Heart right ventricle (tissue), 16 donors: ENCODE results near the gene SLC22A7. TPM values are rescaled to one million over a fixed set of nuclear protein-coding genes. Genes with fewer than 3 reads are reported as not detected.

Source experiments
- ATAC-seq, 8 donors: fragments of 200-7000 bp; cut with Tn5 transposase; one replicate each; pipeline ENCODE4 v1.9.1; 2020; ENCODE audit warnings: mild to moderate bottlenecking in 8 of 8, moderate library complexity in 8 of 8, moderate number of reproducible peaks in 1 of 8
- DNase-seq, 2 donors: peaks; one replicate each; pipeline ENCODE4 v3.0.0-alpha.2; 2020
- H3K27ac ChIP-seq, 10 donors: fragments of 200-600 bp; sonication (generic) in 2 of 10; one replicate each; pipeline versions ENCODE4 v1.5.0 to v1.8.0; 2020 to 2022; ENCODE audit warnings: mild to moderate bottlenecking in 3 of 10
- H3K27me3 ChIP-seq, 7 donors: fragments of 200-600 bp; one replicate each; pipeline ENCODE4 v1.8.0; 2021 to 2022; ENCODE audit warnings: mild to moderate bottlenecking in 2 of 7
- H3K36me3 ChIP-seq, 9 donors: fragments of 200-600 bp; sonication (generic) in 1 of 9; one replicate each; pipeline versions ENCODE4 v1.5.0 to v1.8.0; 2020 to 2022; ENCODE audit warnings: mild to moderate bottlenecking in 2 of 9
- H3K4me1 ChIP-seq, 9 donors: fragments of 200-600 bp; sonication (generic) in 1 of 9; one replicate each; pipeline versions ENCODE4 v1.5.0 to v1.8.0; 2020 to 2022; ENCODE audit warnings: mild to moderate bottlenecking in 4 of 9
- H3K4me3 ChIP-seq, 10 donors: fragments of 200-600 bp; sonication (generic) in 2 of 10; one replicate each; pipeline versions ENCODE4 v1.5.0 to v1.8.0; 2020 to 2022; ENCODE audit warnings: mild to moderate bottlenecking in 7 of 10, moderate library complexity in 2 of 10
- H3K9me3 ChIP-seq, 11 donors: fragments of 200-600 bp in 10 of 11; sonication (generic) in 2 of 11; one replicate each; pipeline versions ENCODE4 v1.5.0 to v1.8.0; 2013 to 2022; ENCODE audit warnings: mild to moderate bottlenecking in 2 of 11, control low read depth in 1 of 11, moderate library complexity in 1 of 11
- CTCF ChIP-seq, 9 donors: fragments of 200-600 bp; sonication (generic) in 2 of 9; IDR thresholded peaks; one replicate each; pipeline versions ENCODE4 v1.5.0 to v1.8.0; 2021 to 2022; ENCODE audit warnings: antibody characterized with exemption in 9 of 9, mild to moderate bottlenecking in 5 of 9, moderate library complexity in 1 of 9
- WGBS, 2 donors: extraction: QIAGEN DNeasy Blood & Tissue Kit; methylation state at CpG; one replicate each; pipeline ENCODE4 v1.1.7; 2013; ENCODE audit warnings: inconsistent platforms in 1 of 2; 5-methylcytosine and 5-hydroxymethylcytosine counted together
- intact Hi-C, 10 donors: fragments of 100-400 bp; cut with DNase I; formaldehyde crosslinking; loops; one replicate each; pipeline versions ENCODE4 v1.11.1 to v1.14.2; 2022
- polyA plus RNA-seq, 2 donors: library from polyadenylated mRNA; stranded (reverse); fragments of 200-250 nt; gene quantifications; one replicate each; pipeline ENCODE4 v1.2.3, GENCODE V29; 2013
- total RNA-seq, 10 donors: library from RNA; stranded (reverse); fragmentation: NEBNext Ultra II Directional in 3 of 10; extraction: Animal tissue kit (Norgen Biotek cat#: 25700) in 3 of 10; gene quantifications; one replicate each; pipeline versions ENCODE4 v1.2.1 to v1.2.4, GENCODE V29; 2021 to 2023
- donor health status: Arrhythmogenic right ventricular cardiomyopathy.
- donor health status: ischemic (EF 13 %, LVEDD 7.1; RV severe dilation, severe dysfunction).
- donor health status: healthy with polysubstance abuse.
- donor health status: DM: no; HTN: yes; CAD: no.
- donor health status: DM: no; HTN: no; CAD: no.
- donor health status: ischemic (EF 25% LVEDD 6.9; RV normal size, moderate dysfunction).
- donor health status: ischemic (EF 25% LVEDD 5.7; RV mildly dilated, moderate dysfunction).
- donor health status: healthy.
- donor health status: DM: yes; HTN: yes; CAD: no.
- donor health status: Ischemic cardiomyopathy.
- donor health status: ischemic (EF 35%, LVEDD 5.7; RV mildly dilated, moderate dysfunction).
- donor health status: nonischemic (EF 11% LVEDD 7.7; RV severe dilation, severe dysfunction).
- donor health status: DM: yes; HTN: yes; CAD: no.
- donor health status: PGD.
- donor health status: ischemic (EF 29% LVEDD 5.4; RV normal size, mild dysfunction).
- donor health status: nonischemic (EF 23%, LVEDD 6.1; RV moderate dilation, normal function).

Gene SLC22A7
- total and polyA plus RNA-seq, 12 donors = 0.15 to 0.37 (median 0.22) TPM; not detected in 6

- 72 to 82% methylated on average over 2 of the region's 2 CpGs for WGBS, 2 donors
- Histone ChIP-seq H3K36me3 (no peaks in the 10 kb centered on the region), H3K9me3 (no peaks in the 10 kb centered on the region), H3K4me3 (no peak overlapping the region), H3K27me3 (peaks cover 2 to 42% (median 29%) of the 10 kb centered on the region in 7 donors), H3K4me1 (peaks cover 0 to 12% (median 7%) of the 10 kb centered on the region in 9 donors), H3K27ac (no peak overlapping the region)
- TF ChIP-seq CTCF (IDR thresholded peaks at IDR 0.05) = no peak
- intact Hi-C loops = no loop called here
- ATAC-seq (no peak), DNase-seq (no peak)
Observed at GRCh38 chr6:43280234-43280633, 17.8 kb upstream of the SLC22A7 start.

- H3K27me3 ChIP-seq = peaks cover 0 to 41% (median 16%) of the 10 kb centered on the region in 7 donors
- no peak for TF ChIP-seq CTCF (IDR thresholded peaks at IDR 0.05)
- DNase-seq = no peak
Observed at GRCh38 chr6:43282060-43282459, 16.0 kb upstream of the SLC22A7 start.

GRCh38 chr6:43282636-43283513 lies 15.2 kb upstream of the SLC22A7 start:
- Histone ChIP-seq H3K36me3 (no peaks in the 10 kb centered on the region), H3K27me3 (peaks cover 0 to 41% (median 16%) of the 10 kb centered on the region in 7 donors), H3K4me1 (no peaks in the 10 kb centered on the region), H3K9me3 (no peaks in the 10 kb centered on the region), H3K27ac (no peak overlapping the region), H3K4me3 (no peak overlapping the region)
- no peak for DNase-seq
- no peak for TF ChIP-seq CTCF (IDR thresholded peaks at IDR 0.05)
- WGBS, 2 donors = 82 to 93% methylated on average over 32 of the region's 32 CpGs
- no peak for ATAC-seq
- intact Hi-C loops = no loop called here

More at GRCh38 chr6:43282060-43282459, 16.0 kb upstream of the SLC22A7 start:
- WGBS, 2 donors = 71 to 80% methylated on average over 9 of the region's 9 CpGs
- no peak for ATAC-seq
- intact Hi-C loops = no loop called here
- H3K27ac ChIP-seq = no peak overlapping the region
- H3K9me3 ChIP-seq = no peaks in the 10 kb centered on the region
- H3K36me3 ChIP-seq = no peaks in the 10 kb centered on the region
- H3K4me1 ChIP-seq = no peaks in the 10 kb centered on the region
- no peak overlapping the region for H3K4me3 ChIP-seq

- Histone ChIP-seq H3K27ac (no peak overlapping the region), H3K36me3 (no peaks in the 10 kb centered on the region), H3K9me3 (no peaks in the 10 kb centered on the region), H3K27me3 (peaks cover 0 to 41% (median 16%) of the 10 kb centered on the region in 7 donors), H3K4me1 (no peaks in the 10 kb centered on the region), H3K4me3 (no peak overlapping the region)
- DNase-seq (no peak), ATAC-seq (no peak)
- 92 to 94% methylated on average over 18 of the region's 18 CpGs for WGBS, 2 donors
- intact Hi-C loops = no loop called here
- TF ChIP-seq CTCF (IDR thresholded peaks at IDR 0.05) = no peak
Observed at GRCh38 chr6:43283514-43283901, 14.6 kb upstream of the SLC22A7 start.
